Stimulated activated CD8-positive, alpha-beta memory T cell treated with anti-CD3 and anti-CD28 coated beads, Interleukin-4, amount 100 ng/mL, for 1 hour (primary cell): ENCODE data around the gene GARIN5B.
"Not testable (repeated sequence)": the region's sequence is repeated elsewhere in the genome, so short reads cannot be mapped to it uniquely, and the experiment has no call there.

Experiments used
- DNase-seq, 2 donors: peaks; one replicate each; pipeline ENCODE4 v3.0.0-alpha.2; 2020; ENCODE audit warnings: low read depth in 2 of 2, low spot score in 1 of 2

Gene GARIN5B

GRCh38 chr19:55352040-55352439 lies 11.0 kb downstream of the GARIN5B start:
- DNase-seq: no peak

DNA sequence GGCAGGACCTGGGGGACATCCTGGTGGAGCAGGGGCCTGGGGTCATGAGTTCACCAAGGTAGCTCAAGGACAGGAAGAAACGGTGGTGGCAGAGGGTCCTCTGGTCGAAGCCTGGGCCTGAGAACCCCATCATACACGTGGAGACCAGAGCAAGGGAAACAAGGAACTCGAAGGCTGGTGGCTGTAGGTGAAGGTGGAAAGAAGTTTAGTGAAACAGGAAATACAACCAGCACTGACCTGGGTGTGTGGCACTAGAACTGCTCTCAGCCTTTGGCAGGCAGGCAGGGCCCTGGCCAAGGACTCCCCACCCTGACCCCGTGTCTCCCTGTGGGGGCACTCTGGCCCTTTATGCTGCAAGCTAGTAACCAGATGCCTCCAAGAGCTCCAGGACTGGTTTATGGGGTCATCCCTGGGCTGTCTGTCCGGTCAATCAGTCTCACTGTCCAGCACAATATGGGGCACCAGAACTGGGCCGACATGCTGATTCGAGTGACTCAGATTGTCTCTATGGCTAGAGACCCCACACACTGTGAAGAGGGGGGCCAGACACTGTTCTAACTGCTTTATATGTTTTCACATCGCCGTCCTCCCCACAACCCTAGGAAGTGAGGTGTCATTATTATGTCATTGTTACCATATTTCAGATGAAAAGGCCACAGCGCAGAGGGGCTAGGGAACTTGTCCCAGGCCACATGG lies 12.3 kb downstream of the GARIN5B start:
- DNase-seq: no peak

- DNase-seq: no peak
Observed at GRCh38 chr19:55348317-55349034, 14.6 kb downstream of the GARIN5B start.

GRCh38 chr19:55347442-55348009 lies 15.5 kb downstream of the GARIN5B start:
- DNase-seq: no peak

GRCh38 chr19:55346725-55347441 lies 16.2 kb downstream of the GARIN5B start:
- no peak for DNase-seq

DNA sequence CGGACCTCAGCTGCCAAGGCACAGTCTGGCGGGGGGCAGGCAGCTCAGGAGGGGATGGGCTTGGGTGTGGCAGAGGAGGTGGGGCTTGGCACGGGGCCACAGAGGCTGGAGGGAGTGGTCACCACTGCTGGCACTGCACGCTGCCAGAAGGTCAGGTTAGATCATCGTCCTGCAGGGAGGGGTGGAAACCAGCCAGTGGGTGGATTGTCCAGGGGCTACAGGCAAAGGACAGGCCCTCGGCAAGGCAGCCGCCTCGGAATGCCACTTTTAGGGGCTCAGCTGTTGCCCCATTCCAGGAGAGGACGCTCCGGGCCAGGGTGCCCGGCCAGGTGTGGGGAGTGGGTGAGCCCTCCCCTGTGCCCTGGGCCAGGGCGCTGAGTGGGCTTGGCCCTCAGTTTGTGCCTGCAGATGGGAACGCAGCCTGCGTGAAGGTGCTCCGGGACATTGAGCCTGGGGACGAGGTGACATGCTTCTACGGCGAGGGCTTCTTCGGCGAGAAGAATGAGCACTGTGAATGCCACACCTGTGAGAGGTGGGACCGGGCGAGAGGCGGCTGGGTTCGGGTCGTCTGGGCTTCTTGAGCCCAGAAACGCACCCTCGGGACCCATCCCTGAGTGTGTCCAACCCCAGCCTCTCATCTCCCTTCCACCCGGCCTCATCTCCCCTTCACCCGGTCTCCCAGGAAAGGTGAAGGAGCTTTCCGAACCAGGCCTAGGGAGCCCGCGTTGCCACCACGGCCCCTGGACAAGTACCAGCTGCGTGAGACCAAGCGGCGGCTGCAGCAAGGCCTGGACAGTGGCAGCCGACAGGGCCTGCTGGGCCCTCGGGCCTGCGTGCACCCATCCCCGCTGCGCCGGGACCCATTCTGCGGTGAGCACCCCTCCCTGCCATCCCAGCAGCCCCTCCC lies 17.0 kb downstream of the GARIN5B start:
- DNase-seq: no peak

DNA sequence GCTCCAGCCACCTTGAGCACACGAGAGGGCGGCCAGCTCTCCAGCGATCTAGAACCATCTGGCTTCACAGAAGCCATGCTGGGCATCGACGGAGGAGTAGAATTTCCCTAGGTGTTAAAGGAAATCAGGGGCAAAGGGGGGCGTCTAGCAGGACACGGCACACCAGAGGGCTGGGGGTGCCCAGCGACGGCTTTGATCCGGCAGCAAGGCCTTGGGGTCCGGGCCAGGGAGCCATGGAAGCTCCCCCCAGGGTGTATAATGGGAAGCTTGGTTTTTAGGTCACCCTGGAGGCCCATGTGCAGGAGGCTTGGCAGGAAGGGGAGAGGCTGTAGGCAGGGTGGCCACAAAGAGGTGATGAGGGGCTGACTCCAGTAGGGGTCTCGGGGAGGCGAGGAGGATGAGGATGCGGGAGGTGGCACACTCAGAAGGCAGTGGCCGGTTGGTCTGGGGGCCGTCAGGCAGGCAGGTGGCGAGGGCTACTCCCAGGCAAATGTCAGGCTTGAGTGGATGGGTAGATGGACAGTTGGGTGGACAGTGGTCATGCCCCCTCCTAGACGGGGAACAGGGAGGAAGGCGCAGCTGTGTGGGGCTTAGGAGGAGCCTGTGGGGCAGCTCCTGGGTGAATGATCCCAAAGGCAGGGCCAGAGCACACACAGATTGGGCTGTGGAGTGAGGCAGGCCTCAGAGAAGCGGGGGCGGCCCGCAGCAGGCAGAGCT lies 17.8 kb downstream of the GARIN5B start:
- no peak for DNase-seq

DNA sequence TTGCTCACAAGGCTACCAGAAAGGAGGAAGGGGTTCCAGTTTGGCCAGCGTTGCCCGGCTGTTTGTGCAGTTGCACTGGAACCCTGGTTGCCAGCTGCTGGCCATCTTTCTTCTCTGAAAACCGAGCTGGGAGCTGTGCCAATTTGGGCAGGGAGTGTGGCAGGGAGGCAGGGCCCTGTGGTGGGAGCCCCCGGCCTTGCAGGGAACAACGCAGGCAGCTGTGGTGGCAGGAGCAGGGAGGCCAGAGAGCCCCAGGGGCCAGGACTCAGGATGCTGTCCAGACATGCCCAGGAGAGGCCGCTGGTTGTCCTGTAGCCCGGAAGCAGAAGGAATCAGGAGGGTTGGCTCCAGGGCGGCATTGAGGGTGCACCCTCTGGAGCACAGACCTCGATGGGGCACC lies 18.6 kb downstream of the GARIN5B start:
- no peak for DNase-seq

GRCh38 chr19:55341595-55342531 lies 21.2 kb downstream of the GARIN5B start:
- no peak for DNase-seq

DNA sequence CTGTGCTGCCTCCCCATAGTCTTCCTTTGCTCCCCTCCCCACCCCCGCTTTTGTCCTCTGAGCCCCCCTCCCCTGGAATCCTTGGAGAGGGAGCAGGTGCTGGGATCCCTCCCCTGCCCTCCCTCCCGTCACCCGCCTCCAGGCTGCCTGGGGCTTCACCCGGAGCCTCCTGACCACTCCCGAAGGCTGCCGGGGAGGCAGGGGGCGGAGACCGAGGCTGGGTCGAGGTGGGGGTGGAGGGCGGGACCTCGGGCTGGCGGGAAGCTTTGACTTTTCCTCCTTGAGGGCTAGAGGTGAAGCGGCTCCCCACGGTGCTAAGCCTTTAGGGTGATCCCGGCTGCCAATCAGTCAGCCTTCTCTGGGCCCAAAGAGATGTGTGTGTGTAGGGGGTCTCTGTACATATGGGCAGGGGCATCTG lies 21.9 kb downstream of the GARIN5B start:
- DNase-seq: no peak

- no peak for DNase-seq
Observed at GRCh38 chr19:55340784-55341147, 22.3 kb downstream of the GARIN5B start.

DNA sequence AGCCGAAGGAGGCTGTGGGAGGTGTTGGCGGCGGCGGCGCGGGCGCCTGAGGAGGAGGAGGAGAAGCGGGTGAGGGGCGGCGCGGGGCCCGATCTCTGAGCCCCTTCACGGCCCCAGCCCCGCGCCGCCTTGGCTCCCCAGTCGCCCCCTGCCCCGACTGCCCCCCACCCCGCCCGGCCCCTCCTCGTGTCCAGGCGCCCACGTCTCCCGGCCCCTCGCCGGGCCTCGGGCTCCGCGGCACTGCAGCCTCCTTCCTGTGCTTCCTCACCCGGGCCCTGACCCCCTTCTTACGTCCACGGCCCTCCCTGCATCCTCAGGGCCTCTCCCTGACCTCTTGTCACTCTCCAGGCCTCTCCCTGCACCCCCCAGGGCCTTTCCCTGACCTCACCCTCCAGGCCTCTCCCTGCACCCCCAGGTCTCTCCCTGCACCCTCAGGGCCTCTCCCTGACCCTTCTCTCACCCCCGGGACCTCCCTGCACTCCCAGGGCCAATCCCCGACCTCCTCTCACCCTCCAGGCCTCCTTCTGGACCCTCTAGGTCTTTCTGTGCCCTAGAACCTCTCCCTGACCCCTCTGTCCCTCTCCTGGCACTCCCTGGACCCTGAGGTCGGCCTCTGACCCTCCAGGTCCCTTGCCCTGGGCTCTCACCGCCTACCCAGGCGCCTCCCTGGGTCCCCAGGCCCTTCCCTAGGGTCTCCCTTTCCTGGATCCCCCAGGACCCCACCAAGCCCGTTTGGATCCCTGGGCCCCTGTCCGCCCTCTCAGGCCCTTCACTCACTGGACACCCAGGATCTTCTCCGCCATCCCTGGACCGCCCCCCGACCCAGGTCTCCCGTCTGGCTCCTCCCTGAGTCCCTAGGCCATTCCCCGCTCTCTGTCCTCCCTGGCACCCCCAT lies 22.9 kb downstream of the GARIN5B start:
- DNase-seq: no peak

- DNase-seq: peak; percentile 100
Observed at GRCh38 chr19:55339105-55339888, 23.8 kb downstream of the GARIN5B start, which contains the start of gene KMT5C. Gene KMT5C, plus strand, starts transcription at chr19:55339876. Its CDS starts 2,061 bp downstream, at chr19:55341937.

- DNase-seq: no peak
Observed at GRCh38 chr19:55336101-55336500, 27.0 kb downstream of the GARIN5B start.

DNA sequence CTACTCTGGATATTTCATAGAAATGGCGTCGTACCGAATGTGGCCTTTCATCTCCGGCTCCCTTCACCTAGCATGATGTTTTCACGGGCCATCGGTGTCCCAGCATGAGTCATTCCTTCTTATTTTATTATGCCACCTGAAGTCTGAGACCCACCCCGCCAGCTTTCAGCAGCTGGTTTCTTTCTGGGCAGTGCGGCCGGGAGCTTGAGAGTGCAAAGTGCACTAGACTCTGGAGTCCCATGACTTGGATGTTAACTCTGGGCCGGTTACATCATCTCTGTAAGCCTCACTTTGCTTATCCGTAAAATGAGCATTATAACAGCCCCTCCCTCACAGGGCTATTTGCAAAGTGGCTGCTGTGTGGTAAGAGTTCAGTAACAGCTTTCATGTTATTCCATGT lies 29.2 kb downstream of the GARIN5B start:
- DNase-seq: no peak

- not testable (repeated sequence) for DNase-seq
Observed at GRCh38 chr19:55329791-55330190, 33.3 kb downstream of the GARIN5B start.

DNA sequence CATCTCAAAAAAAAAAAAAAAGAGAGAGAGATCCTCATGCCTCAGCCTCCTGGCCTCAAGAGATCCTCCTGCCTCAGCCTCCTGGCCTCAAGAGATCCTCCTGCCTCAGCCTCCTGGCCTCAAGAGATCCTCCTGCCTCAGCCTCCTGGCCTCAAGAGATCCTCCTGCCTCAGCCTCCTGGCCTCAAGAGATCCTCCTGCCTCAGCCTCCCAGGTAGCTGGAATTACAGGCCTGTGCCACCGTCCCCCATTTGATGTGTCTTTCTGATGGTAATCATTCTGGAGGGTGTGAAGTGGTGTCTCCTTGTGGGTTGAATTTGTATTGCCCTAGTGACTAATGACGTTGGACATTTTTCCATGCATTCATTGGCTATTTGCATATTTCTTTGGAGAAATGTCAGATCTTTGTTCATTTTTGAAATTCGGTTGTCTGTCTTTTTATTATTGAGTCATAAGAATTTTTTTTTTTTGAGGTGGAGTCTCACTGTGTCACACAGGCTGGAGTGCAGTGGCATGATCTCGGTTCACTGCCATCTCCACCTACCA lies 34.2 kb downstream of the GARIN5B start:
- DNase-seq: not testable (repeated sequence)
